ENCODE data around the gene SFN. TPM values are rescaled to one million over a fixed set of nuclear protein-coding genes. Genes with fewer than 3 reads are reported as not detected.

Gene SFN
- total RNA-seq, 1 donor from 2014 or later = 47.5 TPM

- H3K4me1 ChIP-seq = peaks cover 14% of the 10 kb centered on the region
- TF ChIP-seq CTCF (IDR thresholded peaks at IDR 0.05) = no peak
- H3K4me3 ChIP-seq = no peak overlapping the region
- H3K36me3 ChIP-seq = peaks cover 97% of the 10 kb centered on the region
- intact Hi-C loops (cut with DNase I) = no loop called here
- ATAC-seq (no peak), DNase-seq (no peak)
- no peaks in the 10 kb centered on the region for H3K9me3 ChIP-seq
- no peak overlapping the region for H3K27ac ChIP-seq
- no peaks in the 10 kb centered on the region for H3K27me3 ChIP-seq (ENCODE audit: low read depth)
These were observed 10.2 kb upstream of the SFN start for GRCh38 chr1:26852701-26853100.

GRCh38 chr1:26853156-26853555 is 9.8 kb upstream of the SFN start:
- intact Hi-C loops (cut with DNase I) = no loop called here
- H3K27ac ChIP-seq = no peak overlapping the region
- DNase-seq = peak; percentile 87

GRCh38 chr1:26853600-26853999 is 9.3 kb upstream of the SFN start:
- no peak for ATAC-seq
- Histone ChIP-seq H3K4me1 (peaks cover 13% of the 10 kb centered on the region), H3K4me3 (no peak overlapping the region), H3K36me3 (peaks cover 88% of the 10 kb centered on the region), H3K27ac (no peak overlapping the region), H3K27me3 (ENCODE audit: low read depth) (no peaks in the 10 kb centered on the region), H3K9me3 (no peaks in the 10 kb centered on the region)
- intact Hi-C loops (cut with DNase I) = no loop called here
- no peak for DNase-seq
- no peak for TF ChIP-seq CTCF (IDR thresholded peaks at IDR 0.05)

More at GRCh38 chr1:26853156-26853555, 9.8 kb upstream of the SFN start:
- TF ChIP-seq CTCF (IDR thresholded peaks at IDR 0.05) = peak; percentile 85
- Histone ChIP-seq H3K36me3 (peaks cover 92% of the 10 kb centered on the region), H3K9me3 (no peaks in the 10 kb centered on the region), H3K4me3 (no peak overlapping the region), H3K27me3 (ENCODE audit: low read depth) (no peaks in the 10 kb centered on the region), H3K4me1 (peaks cover 14% of the 10 kb centered on the region)
- peak; percentile 85 to 86 for ATAC-seq

- H3K27ac ChIP-seq = no peak overlapping the region
- peaks cover 5% of the 10 kb centered on the region for H3K4me1 ChIP-seq
- intact Hi-C loops (cut with DNase I) = no loop called here
- H3K4me3 ChIP-seq = no peak overlapping the region
- no peak for DNase-seq
- no peaks in the 10 kb centered on the region for H3K9me3 ChIP-seq
- H3K36me3 ChIP-seq = peaks cover 75% of the 10 kb centered on the region
- H3K27me3 ChIP-seq (ENCODE audit: low read depth) = no peaks in the 10 kb centered on the region
- ATAC-seq = no peak
- no peak for TF ChIP-seq CTCF (IDR thresholded peaks at IDR 0.05)
These were observed 8.0 kb upstream of the SFN start for GRCh38 chr1:26854906-26855305.

- TF ChIP-seq CTCF (IDR thresholded peaks at IDR 0.05) = no peak
- intact Hi-C loops (cut with DNase I) = no loop called here
- ATAC-seq (no peak), DNase-seq (no peak)
- H3K9me3 ChIP-seq = no peaks in the 10 kb centered on the region
- H3K4me3 ChIP-seq = no peak overlapping the region
- H3K36me3 ChIP-seq = peaks cover 67% of the 10 kb centered on the region
- H3K4me1 ChIP-seq = peaks cover 5% of the 10 kb centered on the region
- H3K27ac ChIP-seq = no peak overlapping the region
- H3K27me3 ChIP-seq (ENCODE audit: low read depth) = no peaks in the 10 kb centered on the region
These were observed 7.3 kb upstream of the SFN start for GRCh38 chr1:26855636-26856035.

GRCh38 chr1:26856181-26856580 is 6.8 kb upstream of the SFN start:
- ATAC-seq (no peak), DNase-seq (no peak)
- TF ChIP-seq CTCF (IDR thresholded peaks at IDR 0.05) = no peak
- Histone ChIP-seq H3K36me3 (peaks cover 62% of the 10 kb centered on the region), H3K9me3 (no peaks in the 10 kb centered on the region), H3K27ac (no peak overlapping the region), H3K27me3 (ENCODE audit: low read depth) (no peaks in the 10 kb centered on the region), H3K4me3 (no peak overlapping the region), H3K4me1 (peaks cover 5% of the 10 kb centered on the region)
- intact Hi-C loops (cut with DNase I) = no loop called here
